CD4-positive, alpha-beta T cell (primary cell): ENCODE results near the gene CDK5RAP2. TPM values are rescaled to one million over a fixed set of nuclear protein-coding genes. Genes with fewer than 3 reads are reported as not detected.

ENCODE experiments used
- ATAC-seq: fragments of 200-7000 bp; cut with Tn5 transposase; one replicate; pipeline ENCODE4 v1.10.0; 2022; ENCODE audit warnings: mild to moderate bottlenecking; ENCODE audit not compliant: poor library complexity
- CTCF ChIA-PET: fragments of 350-600 bp; sonication (Branson Sonifier 250); formaldehyde crosslinking; loops from one replicate; lab custom pipeline; 2021; ENCODE audit warnings: antibody characterized with exemption, inconsistent platforms; lab: Charles Lee
- POLR2A ChIA-PET: fragments of 350-600 bp; sonication (Branson Sonifier 250); formaldehyde crosslinking; loops from one replicate; lab custom pipeline; 2021; ENCODE audit warnings: antibody characterized with exemption, inconsistent platforms; lab: Charles Lee
- DNase-seq, 14 experiments: peaks; one replicate each; pipeline ENCODE4 v3.0.0-alpha.2; 2013 to 2020; ENCODE audit warnings: mixed read lengths in 2 of 14
- H3K27ac ChIP-seq, 2 donors: one replicate each; pipeline versions ENCODE4 v1.5.1 to v1.7.0; 2013; ENCODE audit warnings: low read length in 2 of 2, low read depth in 1 of 2, mild to moderate bottlenecking in 1 of 2
- H3K27me3 ChIP-seq, 2 experiments: 1 replicate in 1 of 2; 2 replicates in 1 of 2; pipeline versions ENCODE4 v1.6.1 to v1.7.0; 2013; ENCODE audit warnings: low read length in 2 of 2, control low read depth in 1 of 2, mild to moderate bottlenecking in 1 of 2, moderate library complexity in 1 of 2; ENCODE audit not compliant: insufficient read depth in 2 of 2, control insufficient read depth in 1 of 2
- H3K36me3 ChIP-seq: one replicate; pipeline ENCODE4 v1.6.1; 2013; ENCODE audit warnings: low read length, control low read depth; ENCODE audit not compliant: insufficient read depth
- H3K4me1 ChIP-seq: one replicate; pipeline ENCODE4 v1.6.1; 2013; ENCODE audit warnings: low read length, control low read depth; ENCODE audit not compliant: insufficient read depth
- H3K4me3 ChIP-seq: one replicate; pipeline ENCODE4 v1.5.1; 2013; ENCODE audit warnings: mild to moderate bottlenecking, low read length, moderate library complexity
- H3K9me3 ChIP-seq, 2 experiments: 1 replicate in 1 of 2; 2 replicates in 1 of 2; pipeline versions ENCODE4 v1.6.1 to v1.7.0; 2013; ENCODE audit warnings: low read length in 2 of 2, mild to moderate bottlenecking in 2 of 2, control low read depth in 1 of 2, moderate library complexity in 1 of 2; ENCODE audit not compliant: control insufficient read depth in 1 of 2, insufficient read depth in 1 of 2
- H3K27ac Mint-ChIP-seq: one replicate; pipeline ENCODE4 v1.8.0; 2020; ENCODE audit warnings: mixed read lengths
- H3K27me3 Mint-ChIP-seq: one replicate; pipeline ENCODE4 v1.8.0; 2021; ENCODE audit warnings: mixed read lengths
- H3K36me3 Mint-ChIP-seq: one replicate; pipeline ENCODE4 v1.8.0; 2021; ENCODE audit warnings: low read depth, mixed read lengths
- H3K4me1 Mint-ChIP-seq: one replicate; pipeline ENCODE4 v1.8.0; 2021; ENCODE audit warnings: low read depth, mixed read lengths
- H3K4me3 Mint-ChIP-seq: one replicate; pipeline ENCODE4 v1.8.0; 2020; ENCODE audit warnings: mild to moderate bottlenecking, mixed read lengths
- H3K9me3 Mint-ChIP-seq: one replicate; pipeline ENCODE4 v1.8.0; 2020; ENCODE audit warnings: mixed read lengths
- CTCF ChIP-seq: fragments of 200-600 bp; IDR thresholded peaks from one replicate; pipeline ENCODE4 v1.8.0; 2022; ENCODE audit warnings: antibody characterized with exemption, mild to moderate bottlenecking
- intact Hi-C, 2 experiments: fragments of 100-400 bp; cut with DNase I in 1 of 2; cut with micrococcal nuclease in 1 of 2; formaldehyde crosslinking; loops; one replicate each; pipeline versions ENCODE4 v1.15.1 to v1.9.0; 2023 to 2025; cut with DNase I, micrococcal nuclease
- total RNA-seq, 174 experiments: library from RNA in 2 of 174; stranded (reverse) in 2 of 174; gene quantifications; one replicate each; pipeline ENCODE4 v1.2.3 and lab custom pipeline; 2021 to 2026

CDK5RAP2 gene
- total RNA-seq, 2 experiments from 2014 or later = 55.0 to 56.0 TPM

DNA sequence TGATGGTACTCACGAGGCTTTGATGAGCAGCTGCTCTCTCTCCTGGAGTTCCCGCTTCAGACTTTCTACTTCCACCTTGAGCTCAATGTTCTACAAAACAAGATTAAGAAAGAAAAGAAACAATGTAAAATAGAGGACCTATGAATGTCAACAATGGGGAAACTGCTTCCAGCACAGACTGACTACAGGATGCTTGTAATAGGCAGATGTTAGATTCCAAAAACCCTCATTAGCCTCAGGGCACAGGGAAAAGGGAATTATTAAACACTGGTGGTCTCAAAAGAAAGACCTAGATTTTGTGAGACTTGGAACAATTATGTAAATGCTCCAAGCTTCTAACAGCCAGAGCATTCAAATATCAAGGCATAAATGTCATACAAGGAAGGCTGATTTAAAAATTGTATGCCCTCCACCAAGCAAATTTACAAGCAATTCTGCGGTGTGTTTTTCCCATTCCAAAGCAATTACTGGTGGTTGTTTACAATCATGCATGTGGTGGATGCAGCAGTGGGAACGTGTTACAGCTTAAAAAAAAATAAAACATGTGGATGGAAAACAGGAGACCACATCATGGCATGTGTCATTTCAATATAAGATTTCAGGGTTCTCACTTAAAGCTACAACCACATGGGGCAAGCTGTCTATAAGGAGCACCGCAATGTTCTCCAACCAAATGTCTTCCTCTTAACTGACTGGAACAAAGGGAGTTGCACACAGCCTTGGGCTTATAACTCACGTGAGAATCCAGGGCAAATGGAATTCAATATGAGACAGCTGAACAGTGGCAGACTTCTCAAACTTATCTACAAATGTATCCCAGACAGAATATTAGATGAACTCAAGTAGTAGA, 34.0 kb downstream of the CDK5RAP2 start:
- Mint-ChIP-seq H3K9me3 (no peaks in the 10 kb centered on the region), H3K27me3 (no peaks in the 10 kb centered on the region), H3K36me3 (peaks cover 91% of the 10 kb centered on the region), H3K27ac (no peak overlapping the region), H3K4me1 (no peaks in the 10 kb centered on the region), H3K4me3 (no peak overlapping the region)
- ChIA-PET POLR2A (interaction anchor here (0.6 kb wide), 1 partner anchor 39 kb away, joined by 3 read pairs; no protein-coding TSS in a partner anchor), CTCF (interaction anchor here (0.6 kb wide), 1 partner anchor 185 kb away, joined by 3 read pairs; no protein-coding TSS in a partner anchor)
- Histone ChIP-seq H3K4me1 (no peaks in the 10 kb centered on the region), H3K36me3 (peaks cover 89% of the 10 kb centered on the region), H3K27me3 (no peaks in the 10 kb centered on the region), H3K27ac (no peak overlapping the region), H3K4me3 (no peak overlapping the region), H3K9me3 (no peaks in the 10 kb centered on the region)
- no peak for TF ChIP-seq CTCF
- intact Hi-C loops = no loop called here
- DNase-seq (no peak), ATAC-seq (no peak)

DNA sequence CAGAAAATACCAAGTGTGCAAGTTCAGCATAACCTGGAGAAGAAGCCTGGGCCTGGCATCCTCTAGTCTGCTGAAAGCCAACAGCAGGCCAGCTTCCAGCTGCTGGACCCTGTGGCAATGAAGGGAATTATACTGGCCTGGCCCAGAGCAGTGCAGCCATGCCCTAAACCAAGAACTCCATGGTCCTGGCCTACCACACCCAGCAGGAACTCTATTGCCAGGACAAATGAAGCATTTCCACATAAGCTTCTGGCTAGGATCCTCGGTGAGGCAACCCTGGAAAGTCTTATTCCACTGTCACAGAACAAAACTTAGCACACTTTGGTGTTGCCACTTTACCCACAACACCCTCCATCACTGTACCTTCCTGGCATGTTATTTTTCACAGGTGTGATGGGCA, 35.5 kb downstream of the CDK5RAP2 start:
- CTCF ChIA-PET = no interaction called here
- Histone ChIP-seq H3K36me3 (peaks cover 80% of the 10 kb centered on the region), H3K4me1 (no peaks in the 10 kb centered on the region), H3K27ac (no peak overlapping the region), H3K27me3 (no peaks in the 10 kb centered on the region), H3K9me3 (no peaks in the 10 kb centered on the region), H3K4me3 (no peak overlapping the region)
- no peak overlapping the region for H3K27ac Mint-ChIP-seq
- no peaks in the 10 kb centered on the region for H3K4me1 Mint-ChIP-seq
- ATAC-seq = no peak
- POLR2A ChIA-PET = no interaction called here
- intact Hi-C loops = no loop called here
- H3K9me3 Mint-ChIP-seq = no peaks in the 10 kb centered on the region
- peaks cover 92% of the 10 kb centered on the region for H3K36me3 Mint-ChIP-seq
- no peak for DNase-seq
- TF ChIP-seq CTCF = no peak
- no peaks in the 10 kb centered on the region for H3K27me3 Mint-ChIP-seq
- H3K4me3 Mint-ChIP-seq = no peak overlapping the region

DNA sequence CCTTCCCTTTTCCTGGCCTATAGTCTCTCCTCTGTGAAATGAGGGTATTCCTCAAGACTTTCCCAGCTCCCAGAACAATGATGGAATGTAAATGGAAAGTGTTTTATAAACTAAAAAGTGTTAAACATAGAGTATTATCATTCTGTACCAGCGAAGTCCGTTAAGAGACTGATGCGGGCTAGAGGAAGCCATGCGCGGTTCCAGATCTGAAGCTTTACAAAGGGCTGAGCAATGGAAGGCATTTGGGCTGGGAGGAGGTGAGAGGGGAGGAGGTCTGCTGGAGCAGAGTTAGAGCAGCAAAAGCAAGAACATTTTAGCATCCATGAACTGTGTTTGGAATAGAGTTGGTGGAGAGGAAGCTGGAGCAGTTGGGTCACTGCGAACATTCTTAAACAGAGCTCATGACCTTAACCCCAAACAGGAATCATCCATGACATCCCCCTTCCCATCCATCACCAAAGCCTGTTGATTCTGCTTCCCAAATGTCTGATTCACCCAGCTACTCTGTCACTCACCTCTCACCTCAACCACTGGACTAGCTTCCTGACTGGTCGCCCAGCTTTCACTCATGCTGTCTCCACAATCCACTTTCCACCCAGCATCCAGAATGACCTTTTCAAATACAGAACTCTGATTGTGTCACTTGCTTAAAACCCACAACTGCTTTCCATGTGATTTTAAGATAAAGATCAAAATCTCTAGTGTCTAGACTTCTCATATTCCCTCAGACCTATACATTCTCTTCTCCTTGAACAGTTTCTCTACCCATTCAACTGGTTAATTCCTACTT, 37.1 kb downstream of the CDK5RAP2 start:
- no peak for ATAC-seq

More for the DNA sequence above, 37.1 kb downstream of the CDK5RAP2 start:
- Histone ChIP-seq H3K4me3 (no peak overlapping the region), H3K9me3 (no peaks in the 10 kb centered on the region), H3K27ac (no peak overlapping the region), H3K4me1 (no peaks in the 10 kb centered on the region), H3K27me3 (no peaks in the 10 kb centered on the region), H3K36me3 (peaks cover 78% of the 10 kb centered on the region)
- ChIA-PET CTCF (no interaction called here), POLR2A (no interaction called here)
- Mint-ChIP-seq H3K4me1 (no peaks in the 10 kb centered on the region), H3K27me3 (no peaks in the 10 kb centered on the region), H3K27ac (no peak overlapping the region), H3K36me3 (peaks cover 92% of the 10 kb centered on the region), H3K4me3 (no peak overlapping the region), H3K9me3 (no peaks in the 10 kb centered on the region)
- intact Hi-C loops = no loop called here
- TF ChIP-seq CTCF = no peak
- no peak for DNase-seq
